Suppressor macrophage treated with lipopolysaccharide for 1 hour (primary cell): ENCODE measurements around the gene NAE1.

Experiments used
- DNase-seq, 3 donors: peaks; one replicate each; pipeline ENCODE4 v3.0.0-alpha.2; 2020 to 2022

NAE1 gene

GRCh38 chr16:66849549-66849948 lies 18.8 kb upstream of the NAE1 start:
- no peak for DNase-seq

- no peak for DNase-seq
Measured at GRCh38 chr16:66849021-66849420, 18.2 kb upstream of the NAE1 start.

GRCh38 chr16:66848172-66848571 lies 17.4 kb upstream of the NAE1 start:
- no peak for DNase-seq

GRCh38 chr16:66847533-66848067 lies 16.8 kb upstream of the NAE1 start:
- DNase-seq = no peak

GRCh38 chr16:66846831-66847230 lies 16.1 kb upstream of the NAE1 start:
- no peak for DNase-seq

- DNase-seq = no peak
Measured at GRCh38 chr16:66846266-66846665, 15.5 kb upstream of the NAE1 start.

- no peak for DNase-seq
Measured at GRCh38 chr16:66845791-66846221, 15.0 kb upstream of the NAE1 start.

- DNase-seq = no peak
Measured at GRCh38 chr16:66845080-66845410, 14.3 kb upstream of the NAE1 start.

- DNase-seq = peak in 1 of 3 donors; percentile 33
Measured at GRCh38 chr16:66844342-66845079, 13.7 kb upstream of the NAE1 start, which contains the start of gene CA7. Gene CA7, plus strand, starts transcription at chr16:66844414. Its CDS starts 74 bp downstream, at chr16:66844488.

GRCh38 chr16:66844009-66844341 lies 13.2 kb upstream of the NAE1 start:
- DNase-seq = no peak

GRCh38 chr16:66843191-66843590 lies 12.4 kb upstream of the NAE1 start:
- no peak for DNase-seq

GRCh38 chr16:66842765-66843164 lies 12.0 kb upstream of the NAE1 start:
- no peak for DNase-seq

- DNase-seq = no peak
Measured at GRCh38 chr16:66841366-66841765, 10.6 kb upstream of the NAE1 start.

GRCh38 chr16:66840883-66841282 lies 10.1 kb upstream of the NAE1 start:
- DNase-seq = no peak

GRCh38 chr16:66834746-66835145 lies 4.0 kb upstream of the NAE1 start:
- DNase-seq = no peak

GRCh38 chr16:66832661-66833305 lies 2.0 kb upstream of the NAE1 start:
- no peak for DNase-seq

- DNase-seq = no peak
Measured at GRCh38 chr16:66832190-66832589, 1.4 kb upstream of the NAE1 start.

- no peak for DNase-seq
Measured at GRCh38 chr16:66824006-66824405, 6.8 kb downstream of the NAE1 start.

GRCh38 chr16:66814734-66815133 lies 16.0 kb downstream of the NAE1 start:
- DNase-seq = no peak

- no peak for DNase-seq
Measured at GRCh38 chr16:66811043-66811442, 19.7 kb downstream of the NAE1 start.

GRCh38 chr16:66810391-66810790 lies 20.4 kb downstream of the NAE1 start:
- DNase-seq = no peak

- DNase-seq = no peak
Measured at GRCh38 chr16:66809765-66810164, 21.0 kb downstream of the NAE1 start.

- peak; percentile 43 to 48 (median 44) for DNase-seq
Measured at GRCh38 chr16:66802159-66802558, 28.6 kb downstream of the NAE1 start.

- DNase-seq = no peak
Measured at GRCh38 chr16:66801320-66802105, 29.3 kb downstream of the NAE1 start, which contains the start of gene TERB1. Gene TERB1, minus strand, starts transcription at chr16:66801584. Its CDS starts 4,786 bp downstream, at chr16:66796798.
